Astrocyte (in vitro differentiated cells and primary cell): ENCODE data around the gene KIRREL3. TPM values are rescaled to one million over a fixed set of nuclear protein-coding genes. Genes with fewer than 3 reads are reported as not detected.
A peak's percentile ranks its signal among the peaks of the same experiment; 100 is the strongest.

Source experiments
- DNase-seq: peaks from one replicate; pipeline ENCODE4 v3.0.0-alpha.2; 2010; ENCODE audit warnings: low read depth
- FAIRE-seq: peaks from 2 replicates; lab custom pipeline; 2011; peaks lifted over from hg19 to GRCh38; lab: Jason Lieb, UNC
- H2AFZ ChIP-seq: 2 replicates; pipeline ENCODE4 v1.6.0; 2012; ENCODE audit warnings: low read depth, low read length, inconsistent platforms
- H3K27ac ChIP-seq: 2 replicates; pipeline ENCODE4 v1.5.1; 2011; ENCODE audit warnings: low read depth, low read length, inconsistent platforms
- H3K27me3 ChIP-seq: 2 replicates; pipeline ENCODE4 v1.6.0; 2011; ENCODE audit warnings: low read length, inconsistent platforms; ENCODE audit not compliant: insufficient read depth
- H3K36me3 ChIP-seq: 2 replicates; pipeline ENCODE4 v1.5.1; 2011; ENCODE audit warnings: low read length, inconsistent platforms; ENCODE audit not compliant: insufficient read depth
- H3K4me1 ChIP-seq: 2 replicates; pipeline ENCODE4 v1.5.1; 2011; ENCODE audit warnings: low read length, inconsistent platforms; ENCODE audit not compliant: insufficient read depth
- H3K4me2 ChIP-seq: 2 replicates; pipeline ENCODE4 v1.6.0; 2012; ENCODE audit warnings: low read length, inconsistent platforms
- H3K4me3 ChIP-seq: 2 replicates; pipeline ENCODE4 v1.5.1; 2011; ENCODE audit warnings: low read depth, mild to moderate bottlenecking, low read length, inconsistent platforms; ENCODE audit not compliant: insufficient read depth
- H3K79me2 ChIP-seq: 2 replicates; pipeline ENCODE4 v1.6.0; 2012; ENCODE audit warnings: mild to moderate bottlenecking, low read length, inconsistent platforms; ENCODE audit not compliant: insufficient read depth
- H3K9ac ChIP-seq: 2 replicates; pipeline ENCODE4 v1.6.0; 2012; ENCODE audit warnings: mild to moderate bottlenecking, low read length, inconsistent platforms
- H3K9me3 ChIP-seq: 2 replicates; pipeline ENCODE4 v1.5.1; 2012; ENCODE audit warnings: low read depth, mild to moderate bottlenecking, low read length, inconsistent platforms; ENCODE audit not compliant: insufficient read depth
- H4K20me1 ChIP-seq: 2 replicates; pipeline ENCODE4 v1.6.0; 2012; ENCODE audit warnings: low read length, inconsistent platforms; ENCODE audit not compliant: insufficient read depth
- H3K27ac Mint-ChIP-seq: one replicate; pipeline ENCODE4 v1.8.0; 2021; ENCODE audit warnings: mild to moderate bottlenecking, mixed read lengths; ENCODE audit not compliant: unreplicated experiment
- H3K27me3 Mint-ChIP-seq: one replicate; pipeline ENCODE4 v1.8.0; 2021; ENCODE audit warnings: low read depth, mixed read lengths; ENCODE audit not compliant: unreplicated experiment
- H3K36me3 Mint-ChIP-seq: one replicate; pipeline ENCODE4 v1.8.0; 2021; ENCODE audit warnings: low read depth, mixed read lengths; ENCODE audit not compliant: unreplicated experiment
- H3K4me1 Mint-ChIP-seq: one replicate; pipeline ENCODE4 v1.8.0; 2021; ENCODE audit warnings: low read depth, mixed read lengths; ENCODE audit not compliant: unreplicated experiment
- H3K4me3 Mint-ChIP-seq: one replicate; pipeline ENCODE4 v1.8.0; 2021; ENCODE audit warnings: mild to moderate bottlenecking, moderate library complexity, mixed read lengths; ENCODE audit not compliant: unreplicated experiment
- H3K9me3 Mint-ChIP-seq: one replicate; pipeline ENCODE4 v1.8.0; 2021; ENCODE audit warnings: mild to moderate bottlenecking, mixed read lengths; ENCODE audit not compliant: unreplicated experiment
- EZH2 ChIP-seq: IDR thresholded peaks from 2 replicates; pipeline ENCODE4 v1.6.1; 2012; ENCODE audit warnings: mild to moderate bottlenecking, low read length, inconsistent platforms; ENCODE audit not compliant: insufficient read depth
- total RNA-seq: library from RNA; stranded (reverse); gene quantifications from 2 replicates; pipeline ENCODE4 v1.2.1, GENCODE V29; 2021
- TF ChIP-seq, protein P1 (sequence below): IDR thresholded peaks from 2 replicates; pipeline ENCODE4 v1.5.1; 2011; ENCODE audit warnings: low read depth, mild to moderate bottlenecking, inconsistent platforms, low read length, moderate library complexity; ENCODE audit not compliant: insufficient read depth

Gene KIRREL3
- total RNA-seq, 1 donor from 2014 or later, result 0.91 TPM

DNA sequence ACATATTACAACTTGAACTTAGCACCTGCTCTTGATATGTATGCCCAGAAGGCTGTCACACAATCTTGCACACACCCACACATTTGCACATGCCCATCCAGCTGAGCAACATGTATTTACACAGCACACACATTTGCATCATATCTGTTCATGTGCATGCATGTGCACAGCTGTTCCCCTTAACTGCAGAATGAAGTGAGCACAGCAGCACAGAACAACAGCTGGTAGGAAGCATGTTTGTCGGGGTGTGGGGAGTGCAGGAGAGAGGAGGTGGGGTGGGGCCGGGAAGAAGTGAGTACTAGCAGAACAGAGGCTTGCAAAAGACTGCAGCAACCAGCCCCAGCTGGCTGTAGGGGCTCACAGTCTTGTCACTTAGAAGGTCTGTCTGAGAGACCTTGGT lies 296.5 kb downstream of the KIRREL3 start:
- H3K4me1 Mint-ChIP-seq, result peaks cover 17% of the 10 kb centered on the region
- H3K36me3 ChIP-seq, result no peaks in the 10 kb centered on the region
- H3K4me1 ChIP-seq, result no peaks in the 10 kb centered on the region
- H3K36me3 Mint-ChIP-seq, result no peaks in the 10 kb centered on the region
- H3K9ac ChIP-seq, result no peak overlapping the region
- H3K4me3 Mint-ChIP-seq, result no peak overlapping the region
- H3K79me2 ChIP-seq, result no peaks in the 10 kb centered on the region
- H3K4me3 ChIP-seq, result no peak overlapping the region
- H3K27ac ChIP-seq, result no peak overlapping the region
- H3K27ac Mint-ChIP-seq, result no peak overlapping the region
- H2AFZ ChIP-seq, result no peak overlapping the region
- H3K27me3 ChIP-seq, result no peaks in the 10 kb centered on the region
- DNase-seq, result no peak
- FAIRE-seq, result no peak
- H3K4me2 ChIP-seq, result no peak overlapping the region
- H4K20me1 ChIP-seq, result no peaks in the 10 kb centered on the region
- no peaks in the 10 kb centered on the region for H3K9me3 ChIP-seq
- no peaks in the 10 kb centered on the region for H3K9me3 Mint-ChIP-seq
- TF ChIP-seq, protein P1, sequence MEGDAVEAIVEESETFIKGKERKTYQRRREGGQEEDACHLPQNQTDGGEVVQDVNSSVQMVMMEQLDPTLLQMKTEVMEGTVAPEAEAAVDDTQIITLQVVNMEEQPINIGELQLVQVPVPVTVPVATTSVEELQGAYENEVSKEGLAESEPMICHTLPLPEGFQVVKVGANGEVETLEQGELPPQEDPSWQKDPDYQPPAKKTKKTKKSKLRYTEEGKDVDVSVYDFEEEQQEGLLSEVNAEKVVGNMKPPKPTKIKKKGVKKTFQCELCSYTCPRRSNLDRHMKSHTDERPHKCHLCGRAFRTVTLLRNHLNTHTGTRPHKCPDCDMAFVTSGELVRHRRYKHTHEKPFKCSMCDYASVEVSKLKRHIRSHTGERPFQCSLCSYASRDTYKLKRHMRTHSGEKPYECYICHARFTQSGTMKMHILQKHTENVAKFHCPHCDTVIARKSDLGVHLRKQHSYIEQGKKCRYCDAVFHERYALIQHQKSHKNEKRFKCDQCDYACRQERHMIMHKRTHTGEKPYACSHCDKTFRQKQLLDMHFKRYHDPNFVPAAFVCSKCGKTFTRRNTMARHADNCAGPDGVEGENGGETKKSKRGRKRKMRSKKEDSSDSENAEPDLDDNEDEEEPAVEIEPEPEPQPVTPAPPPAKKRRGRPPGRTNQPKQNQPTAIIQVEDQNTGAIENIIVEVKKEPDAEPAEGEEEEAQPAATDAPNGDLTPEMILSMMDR, result no peak
- TF ChIP-seq EZH2, result no peak
- peaks cover 8% of the 10 kb centered on the region for H3K27me3 Mint-ChIP-seq

DNA sequence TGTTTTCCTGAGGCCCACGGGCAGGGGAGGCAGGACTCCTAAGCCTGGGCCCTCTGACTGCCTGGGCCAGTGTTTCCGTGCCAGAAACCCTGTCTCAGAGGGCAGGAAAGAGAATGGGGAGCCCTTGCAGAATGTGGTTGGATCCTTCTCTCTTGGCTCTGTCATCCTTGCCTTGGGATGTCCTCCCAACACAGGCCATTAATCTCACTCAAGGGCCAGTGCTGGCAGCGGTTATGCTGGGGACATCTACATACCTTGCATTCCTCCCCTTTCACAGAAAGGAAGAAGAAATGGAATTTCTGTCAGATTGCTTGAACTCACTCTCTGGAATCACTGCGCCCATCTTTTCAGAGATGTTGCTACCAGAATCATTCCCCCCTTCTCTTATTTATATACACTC lies 296.9 kb downstream of the KIRREL3 start:
- Histone ChIP-seq H3K9me3 (no peaks in the 10 kb centered on the region), H3K79me2 (no peaks in the 10 kb centered on the region), H3K36me3 (no peaks in the 10 kb centered on the region), H3K27me3 (no peaks in the 10 kb centered on the region), H3K9ac (no peak overlapping the region), H4K20me1 (no peaks in the 10 kb centered on the region), H3K4me3 (no peak overlapping the region), H2AFZ (no peak overlapping the region), H3K4me2 (no peak overlapping the region), H3K4me1 (no peaks in the 10 kb centered on the region), H3K27ac (no peak overlapping the region)
- H3K36me3 Mint-ChIP-seq, result no peaks in the 10 kb centered on the region
- DNase-seq (peak; percentile 12), FAIRE-seq (no peak)
- H3K27ac Mint-ChIP-seq, result no peak overlapping the region
- H3K9me3 Mint-ChIP-seq, result no peaks in the 10 kb centered on the region
- H3K27me3 Mint-ChIP-seq, result peaks cover 4% of the 10 kb centered on the region
- peaks cover 17% of the 10 kb centered on the region for H3K4me1 Mint-ChIP-seq
- TF ChIP-seq EZH2, result no peak
- TF ChIP-seq, protein P1, result no peak
- H3K4me3 Mint-ChIP-seq, result no peak overlapping the region

DNA sequence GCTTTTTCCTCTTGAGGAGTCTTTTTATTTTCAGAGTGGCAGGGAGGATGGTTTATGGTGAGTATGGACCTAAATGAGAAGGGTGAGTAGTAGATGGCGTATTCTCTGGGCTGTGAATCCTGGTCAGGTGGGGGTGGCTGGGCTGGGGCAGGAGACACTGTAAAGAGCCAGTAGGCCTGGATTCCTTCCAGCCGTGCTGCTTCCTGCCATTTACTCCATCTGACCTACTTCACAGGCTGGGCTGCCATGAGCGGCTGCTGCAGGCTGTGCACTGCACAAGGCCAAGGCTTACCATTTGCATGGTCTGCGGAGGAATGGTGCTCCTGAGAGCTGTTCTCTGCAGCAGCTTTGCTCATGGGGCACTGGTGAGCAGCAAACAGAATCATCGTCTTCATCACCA lies 297.6 kb downstream of the KIRREL3 start:
- Mint-ChIP-seq H3K27ac (no peak overlapping the region), H3K36me3 (no peaks in the 10 kb centered on the region), H3K9me3 (no peaks in the 10 kb centered on the region), H3K4me3 (no peak overlapping the region), H3K27me3 (peaks cover 2% of the 10 kb centered on the region), H3K4me1 (peaks cover 17% of the 10 kb centered on the region)
- no peak overlapping the region for H3K9ac ChIP-seq
- TF ChIP-seq EZH2, result no peak
- TF ChIP-seq, protein P1, result no peak
- H3K36me3 ChIP-seq, result no peaks in the 10 kb centered on the region
- no peaks in the 10 kb centered on the region for H3K9me3 ChIP-seq
- no peak overlapping the region for H3K4me3 ChIP-seq
- no peaks in the 10 kb centered on the region for H4K20me1 ChIP-seq
- H3K27ac ChIP-seq, result no peak overlapping the region
- no peaks in the 10 kb centered on the region for H3K79me2 ChIP-seq
- no peaks in the 10 kb centered on the region for H3K4me1 ChIP-seq
- no peak overlapping the region for H2AFZ ChIP-seq
- H3K27me3 ChIP-seq, result no peaks in the 10 kb centered on the region
- H3K4me2 ChIP-seq, result no peak overlapping the region
- DNase-seq (no peak), FAIRE-seq (no peak)
